ENCODE results near the gene DYNLT4. TPM values are rescaled to one million over a fixed set of nuclear protein-coding genes. Genes with fewer than 3 reads are reported as not detected.

The DYNLT4 gene
- polyA plus RNA-seq, 1 donor (not counting 4 experiments of a cell fraction or from before 2014, with no cell fraction given): not detected

DNA sequence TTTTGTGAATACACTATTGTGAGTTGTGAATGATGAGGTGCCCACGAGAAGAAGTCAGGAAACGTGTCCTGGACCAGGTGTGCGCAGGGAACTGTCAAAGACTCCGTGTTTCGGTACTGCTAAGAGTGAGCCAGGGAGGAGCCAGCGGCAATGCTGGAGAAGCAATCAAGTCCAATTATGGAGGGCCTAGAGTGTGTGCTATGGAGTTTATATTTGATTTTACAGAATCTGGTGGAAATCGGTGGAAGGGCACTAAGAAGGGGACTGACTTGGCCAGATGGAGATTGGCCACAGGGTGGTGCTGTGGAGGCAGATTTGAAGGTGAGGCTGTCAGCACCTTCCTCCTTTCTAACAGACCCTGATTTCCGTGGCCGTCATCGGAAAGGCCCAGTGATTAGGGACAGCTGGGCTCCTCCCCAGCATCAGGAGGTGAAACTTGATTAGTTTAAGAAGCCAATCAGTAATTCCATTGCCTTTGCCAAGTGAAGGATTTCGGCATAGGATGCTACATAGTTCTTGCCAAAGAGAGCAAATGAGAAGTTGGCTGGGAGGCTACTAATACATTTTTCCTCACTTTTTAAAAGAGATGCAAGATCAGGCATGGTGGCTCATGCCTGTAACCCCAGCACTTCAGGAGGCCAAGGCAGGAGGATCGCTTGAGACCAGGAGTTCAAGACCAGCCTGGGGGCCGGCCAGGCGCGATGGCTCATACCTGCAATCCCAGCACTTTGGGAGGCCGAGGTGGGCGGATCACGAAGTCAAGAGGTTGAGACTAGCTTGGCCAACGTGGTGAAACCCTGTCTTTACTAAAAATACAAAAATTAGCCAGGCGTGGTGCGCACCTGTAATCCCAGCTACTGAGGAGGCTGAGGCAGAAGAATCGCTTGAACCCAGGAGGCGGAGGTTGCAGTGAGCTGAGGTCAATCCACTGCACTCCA lies 28.9 kb upstream of the DYNLT4 start:
- Histone ChIP-seq H3K79me2 (ENCODE audit: control insufficient read depth, insufficient read depth, low read length) (no peaks in the 10 kb centered on the region), H4K20me1 (ENCODE audit: control insufficient read depth, extremely low read depth, insufficient read depth, low read length) (no peaks in the 10 kb centered on the region), H3K9me1 (ENCODE audit: control insufficient read depth, extremely low read depth, insufficient read depth, low read length) (no peaks in the 10 kb centered on the region), H3K27me3 (ENCODE audit: control insufficient read depth, extremely low read depth, insufficient read depth, low read length) (no peaks in the 10 kb centered on the region), H3K4me3 (ENCODE audit: control insufficient read depth in 2 of 3, extremely low read depth in 1 of 3, insufficient read depth in 2 of 3, low read depth in 1 of 3, low read length in 3 of 3) (no peak overlapping the region), H3K9ac (ENCODE audit: control insufficient read depth, extremely low read depth, insufficient read depth, low read length) (no peak overlapping the region), H3K27ac (ENCODE audit: control insufficient read depth, insufficient read depth, low read length) (no peak overlapping the region), H3K4me1 (ENCODE audit: control insufficient read depth, extremely low read depth, insufficient read depth, low read length) (no peaks in the 10 kb centered on the region), H2AFZ (ENCODE audit: control insufficient read depth, low read length) (no peak overlapping the region), H3K36me3 (ENCODE audit: control insufficient read depth in 2 of 2, extremely low read depth in 1 of 2, insufficient read depth in 2 of 2, low read length in 2 of 2) (no peaks in the 10 kb centered on the region), H3K9me3 (ENCODE audit: control insufficient read depth, low read depth, low read length) (no peaks in the 10 kb centered on the region), H3K4me2 (ENCODE audit: control insufficient read depth, extremely low read depth, insufficient read depth, low read depth, low read length) (no peak overlapping the region)
- dilution Hi-C loops (cut with MboI; ENCODE audit: extremely low pct_ligation_motif_present, low sequenced_read_pairs): no loop called here
- no peak for DNase-seq (ENCODE audit: low read depth, low spot score)
- FAIRE-seq: peak; percentile 89
- no peak for TF ChIP-seq EZH2 (IDR thresholded peaks at IDR 0.05; ENCODE audit: low read length)
- TF ChIP-seq, protein P1, sequence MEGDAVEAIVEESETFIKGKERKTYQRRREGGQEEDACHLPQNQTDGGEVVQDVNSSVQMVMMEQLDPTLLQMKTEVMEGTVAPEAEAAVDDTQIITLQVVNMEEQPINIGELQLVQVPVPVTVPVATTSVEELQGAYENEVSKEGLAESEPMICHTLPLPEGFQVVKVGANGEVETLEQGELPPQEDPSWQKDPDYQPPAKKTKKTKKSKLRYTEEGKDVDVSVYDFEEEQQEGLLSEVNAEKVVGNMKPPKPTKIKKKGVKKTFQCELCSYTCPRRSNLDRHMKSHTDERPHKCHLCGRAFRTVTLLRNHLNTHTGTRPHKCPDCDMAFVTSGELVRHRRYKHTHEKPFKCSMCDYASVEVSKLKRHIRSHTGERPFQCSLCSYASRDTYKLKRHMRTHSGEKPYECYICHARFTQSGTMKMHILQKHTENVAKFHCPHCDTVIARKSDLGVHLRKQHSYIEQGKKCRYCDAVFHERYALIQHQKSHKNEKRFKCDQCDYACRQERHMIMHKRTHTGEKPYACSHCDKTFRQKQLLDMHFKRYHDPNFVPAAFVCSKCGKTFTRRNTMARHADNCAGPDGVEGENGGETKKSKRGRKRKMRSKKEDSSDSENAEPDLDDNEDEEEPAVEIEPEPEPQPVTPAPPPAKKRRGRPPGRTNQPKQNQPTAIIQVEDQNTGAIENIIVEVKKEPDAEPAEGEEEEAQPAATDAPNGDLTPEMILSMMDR (optimal IDR thresholded peaks at IDR 0.05 in 1 of 3, IDR thresholded peaks at IDR 0.05 in 1 of 3, conservative IDR thresholded peaks at IDR 0.05 in 1 of 3; ENCODE audit: extremely low read depth in 1 of 3, insufficient read depth in 2 of 3, low read length in 3 of 3): peak; percentile 89 to 97 (median 95)

DNA sequence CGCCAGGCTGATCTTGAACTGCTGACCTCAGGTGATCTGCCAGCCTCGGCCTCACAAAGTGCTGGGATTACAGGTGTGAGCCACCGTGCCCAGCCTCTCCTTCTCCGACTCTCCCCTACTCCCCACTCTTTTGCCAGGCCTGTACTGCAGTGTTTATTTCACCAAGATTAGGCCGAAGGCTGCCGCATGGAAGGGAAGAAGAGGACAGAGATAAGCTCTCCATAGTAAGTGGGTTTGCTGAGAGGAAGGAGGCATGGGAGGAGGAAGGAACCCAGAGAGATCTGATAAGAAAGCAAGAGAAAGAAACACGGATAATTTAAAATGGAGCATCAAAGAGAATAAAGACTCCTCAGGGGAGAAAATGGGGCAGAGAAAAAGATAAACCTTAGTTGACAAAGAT lies 27.2 kb upstream of the DYNLT4 start:
- H3K4me3 ChIP-seq (ENCODE audit: control insufficient read depth in 2 of 3, extremely low read depth in 1 of 3, insufficient read depth in 2 of 3, low read depth in 1 of 3, low read length in 3 of 3): no peak overlapping the region
- no peaks in the 10 kb centered on the region for H3K36me3 ChIP-seq (ENCODE audit: control insufficient read depth in 2 of 2, extremely low read depth in 1 of 2, insufficient read depth in 2 of 2, low read length in 2 of 2)
- TF ChIP-seq EZH2 (IDR thresholded peaks at IDR 0.05; ENCODE audit: low read length): no peak
- TF ChIP-seq, protein P1 (optimal IDR thresholded peaks at IDR 0.05 in 1 of 3, IDR thresholded peaks at IDR 0.05 in 1 of 3, conservative IDR thresholded peaks at IDR 0.05 in 1 of 3; ENCODE audit: extremely low read depth in 1 of 3, insufficient read depth in 2 of 3, low read length in 3 of 3): no peak
- H3K4me1 ChIP-seq (ENCODE audit: control insufficient read depth, extremely low read depth, insufficient read depth, low read length): no peaks in the 10 kb centered on the region
- H3K79me2 ChIP-seq (ENCODE audit: control insufficient read depth, insufficient read depth, low read length): no peaks in the 10 kb centered on the region
- dilution Hi-C loops (cut with MboI; ENCODE audit: extremely low pct_ligation_motif_present, low sequenced_read_pairs): no loop called here
- H3K9me1 ChIP-seq (ENCODE audit: control insufficient read depth, extremely low read depth, insufficient read depth, low read length): no peaks in the 10 kb centered on the region
- no peak overlapping the region for H2AFZ ChIP-seq (ENCODE audit: control insufficient read depth, low read length)
- no peak for FAIRE-seq
- no peak overlapping the region for H3K4me2 ChIP-seq (ENCODE audit: control insufficient read depth, extremely low read depth, insufficient read depth, low read depth, low read length)
- no peak overlapping the region for H3K9ac ChIP-seq (ENCODE audit: control insufficient read depth, extremely low read depth, insufficient read depth, low read length)
- no peaks in the 10 kb centered on the region for H3K9me3 ChIP-seq (ENCODE audit: control insufficient read depth, low read depth, low read length)
- no peak overlapping the region for H3K27ac ChIP-seq (ENCODE audit: control insufficient read depth, insufficient read depth, low read length)
- H4K20me1 ChIP-seq (ENCODE audit: control insufficient read depth, extremely low read depth, insufficient read depth, low read length): no peaks in the 10 kb centered on the region
- DNase-seq (ENCODE audit: low read depth, low spot score): no peak
- H3K27me3 ChIP-seq (ENCODE audit: control insufficient read depth, extremely low read depth, insufficient read depth, low read length): peaks cover 3% of the 10 kb centered on the region
